Measurements from ENCODE around the gene PKN2. TPM values are rescaled to one million over a fixed set of nuclear protein-coding genes. Genes with fewer than 3 reads are reported as not detected.

Gene PKN2
- total and polyA plus RNA-seq, 2 of the 4 experiments (the other 2 are of a cell fraction), result 12.7 to 22.2 TPM

GRCh38 chr1:88659552-88659951 is 24.5 kb upstream of the PKN2 start:
- CTCF ChIA-PET, result no interaction called here
- intact Hi-C loops (cut with micrococcal nuclease), result loop anchor here (5.0 kb wide), 1 partner anchor 233 kb away; the partner anchor contains the start of gene GTF2B

More at GRCh38 chr1:88659552-88659951, 24.5 kb upstream of the PKN2 start:
- no peaks in the 10 kb centered on the region for H3K9me3 ChIP-seq (ENCODE audit: control insufficient read depth, insufficient read depth, low read length)
- H4K8ac ChIP-seq (ENCODE audit: low read depth in 2 of 2, low read length in 2 of 2), result no peak overlapping the region
- no peak overlapping the region for H2BK20ac ChIP-seq (ENCODE audit: low read depth, low read length)
- no peak for DNase-seq
- H2BK15ac ChIP-seq (ENCODE audit: low read depth, low read length), result no peak overlapping the region
- no peak overlapping the region for H3K23ac ChIP-seq (ENCODE audit: low read depth, low read length)
- H3K9ac ChIP-seq (ENCODE audit: low read depth, low read length), result no peak overlapping the region
- H2AK5ac ChIP-seq (ENCODE audit: low read depth, low read length), result no peak overlapping the region
- H3K4ac ChIP-seq (ENCODE audit: low read depth, low read length), result no peak overlapping the region
- H3K27me3 ChIP-seq (ENCODE audit: control insufficient read depth, insufficient read depth, low read length), result no peaks in the 10 kb centered on the region
- no peak overlapping the region for H2AK9ac ChIP-seq (replicated peaks; ENCODE audit: low read depth, low read length, poor library complexity)
- no peak for TF ChIP-seq RAD21 (IDR thresholded peaks at IDR 0.05; ENCODE audit: low read length)
- TF ChIP-seq FOS (IDR thresholded peaks at IDR 0.05; ENCODE audit: low read depth, low read length), result no peak
- TF ChIP-seq NFE2L2 (IDR thresholded peaks at IDR 0.05; ENCODE audit: low read depth, low read length), result no peak
- no peak for TF ChIP-seq RFX5 (IDR thresholded peaks at IDR 0.05; ENCODE audit: low read depth, low read length)
- no peak for TF ChIP-seq POLR2A (IDR thresholded peaks at IDR 0.05; ENCODE audit: low read depth, low read length)
- no peaks in the 10 kb centered on the region for H3K36me3 ChIP-seq (ENCODE audit: control insufficient read depth, insufficient read depth, low read length)
- no peak overlapping the region for H3K56ac ChIP-seq (ENCODE audit: extremely low read depth, insufficient read depth, low read length)
- POLR2A ChIA-PET (ENCODE audit: unreplicated experiment), result no interaction called here
- BruUV-seq (replicated peaks), result no TSS peak
- H2BK5ac ChIP-seq (ENCODE audit: low read depth, low read length, poor library complexity, severe bottlenecking), result no peak overlapping the region
- no peaks in the 10 kb centered on the region for H3K9me1 ChIP-seq (ENCODE audit: insufficient read depth, low read length)
- no peak for ATAC-seq (ENCODE audit: low read depth)
- no peak overlapping the region for H3K14ac ChIP-seq (replicated peaks; ENCODE audit: low read depth, low read length)
- H2BK120ac ChIP-seq (ENCODE audit: low read depth, low read length), result no peak overlapping the region
- no peak overlapping the region for H4K91ac ChIP-seq (ENCODE audit: insufficient read depth, low read depth, low read length)
- H4K5ac ChIP-seq (ENCODE audit: low read depth, low read length), result no peak overlapping the region
- H3K4me1 ChIP-seq (ENCODE audit: control insufficient read depth, insufficient read depth, low read length), result no peaks in the 10 kb centered on the region
- H4K20me1 ChIP-seq (ENCODE audit: insufficient read depth, low read length), result no peaks in the 10 kb centered on the region
- H3K4me2 ChIP-seq (ENCODE audit: low read depth, low read length), result no peak overlapping the region
- H3K79me1 ChIP-seq (ENCODE audit: low read depth in 1 of 2, low read length in 2 of 2), result no peaks in the 10 kb centered on the region
- dilution Hi-C loops (cut with HindIII; ENCODE audit: low sequenced_read_pairs, unreplicated experiment), result no loop called here
- in situ Hi-C loops (cut with MboI; ENCODE audit: low sequenced_read_pairs), result no loop called here
- H3K18ac ChIP-seq (ENCODE audit: low read depth, low read length), result no peak overlapping the region
- no peak overlapping the region for H2AFZ ChIP-seq (replicated peaks; ENCODE audit: low read length, poor library complexity)
- H3K27ac ChIP-seq (ENCODE audit: insufficient read depth, low read length), result no peak overlapping the region
- no peak overlapping the region for H3K4me3 ChIP-seq (ENCODE audit: insufficient read depth, low read depth, low read length)
